HG02973 (cell line): ENCODE data around the gene OR52E5.

ENCODE experiments used
- ATAC-seq: cut with Tn5 transposase; IDR thresholded peaks from one replicate; pipeline ENCODE4 v1.9.1; 2021; ENCODE audit warnings: moderate library complexity; ENCODE audit not compliant: unreplicated experiment

The OR52E5 gene

GRCh38 chr11:5932671-5933070 lies 39.7 kb downstream of the OR52E5 start:
- no peak for ATAC-seq

- no peak for ATAC-seq
Observed at GRCh38 chr11:5933116-5933515, 40.1 kb downstream of the OR52E5 start.

- no peak for ATAC-seq
Observed at GRCh38 chr11:5937868-5938602, 45.0 kb downstream of the OR52E5 start.

GRCh38 chr11:5938603-5938965 lies 45.6 kb downstream of the OR52E5 start:
- no peak for ATAC-seq

- ATAC-seq: no peak
Observed at GRCh38 chr11:5940748-5941147, 47.7 kb downstream of the OR52E5 start.

- ATAC-seq: no peak
Observed at GRCh38 chr11:5941951-5942350, 48.9 kb downstream of the OR52E5 start, which contains the start of gene OR56A3. Gene OR56A3 (plus strand): TSS chr11:5942251. CDS start chr11:5947347, 5,096 bp downstream.
